GM18858 (cell line): ENCODE data around the gene LPAR6.
"Not testable (repeated sequence)": the region's sequence is repeated elsewhere in the genome, so short reads cannot be mapped to it uniquely, and the experiment has no call there.

ENCODE experiments used
- ATAC-seq: cut with Tn5 transposase; IDR thresholded peaks from one replicate; pipeline ENCODE4 v1.9.1; 2021; ENCODE audit not compliant: unreplicated experiment

The LPAR6 gene, protein sequence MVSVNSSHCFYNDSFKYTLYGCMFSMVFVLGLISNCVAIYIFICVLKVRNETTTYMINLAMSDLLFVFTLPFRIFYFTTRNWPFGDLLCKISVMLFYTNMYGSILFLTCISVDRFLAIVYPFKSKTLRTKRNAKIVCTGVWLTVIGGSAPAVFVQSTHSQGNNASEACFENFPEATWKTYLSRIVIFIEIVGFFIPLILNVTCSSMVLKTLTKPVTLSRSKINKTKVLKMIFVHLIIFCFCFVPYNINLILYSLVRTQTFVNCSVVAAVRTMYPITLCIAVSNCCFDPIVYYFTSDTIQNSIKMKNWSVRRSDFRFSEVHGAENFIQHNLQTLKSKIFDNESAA

DNA sequence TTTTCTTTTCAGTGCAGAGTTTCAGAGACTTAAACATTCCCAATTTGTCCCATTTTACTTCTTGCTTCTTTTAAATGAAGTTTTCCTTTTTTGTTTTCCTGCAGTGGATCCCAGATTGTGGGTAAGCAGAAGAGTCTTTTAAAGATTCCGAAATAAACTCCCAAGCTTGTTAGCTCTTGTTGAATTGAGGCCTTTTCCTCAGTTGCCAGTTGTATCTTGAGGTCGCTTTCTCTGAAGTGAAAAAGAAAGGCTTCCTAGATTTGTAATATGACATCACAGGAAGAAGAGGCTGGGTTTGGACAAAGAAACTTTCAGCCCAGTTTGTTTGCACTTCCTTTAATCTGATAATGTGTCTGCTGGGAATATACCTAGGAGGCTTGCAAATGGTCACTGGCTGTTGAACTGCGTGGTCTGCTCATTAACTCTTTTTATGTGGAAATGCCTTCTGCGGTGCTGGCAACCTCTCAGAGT, at the start of gene LPAR6:
Gene LPAR6, minus strand, starts transcription at position 233 of the 471 bp plus-strand sequence. CDS start 690 bp downstream, outside the sequence.
- no peak for ATAC-seq

DNA sequence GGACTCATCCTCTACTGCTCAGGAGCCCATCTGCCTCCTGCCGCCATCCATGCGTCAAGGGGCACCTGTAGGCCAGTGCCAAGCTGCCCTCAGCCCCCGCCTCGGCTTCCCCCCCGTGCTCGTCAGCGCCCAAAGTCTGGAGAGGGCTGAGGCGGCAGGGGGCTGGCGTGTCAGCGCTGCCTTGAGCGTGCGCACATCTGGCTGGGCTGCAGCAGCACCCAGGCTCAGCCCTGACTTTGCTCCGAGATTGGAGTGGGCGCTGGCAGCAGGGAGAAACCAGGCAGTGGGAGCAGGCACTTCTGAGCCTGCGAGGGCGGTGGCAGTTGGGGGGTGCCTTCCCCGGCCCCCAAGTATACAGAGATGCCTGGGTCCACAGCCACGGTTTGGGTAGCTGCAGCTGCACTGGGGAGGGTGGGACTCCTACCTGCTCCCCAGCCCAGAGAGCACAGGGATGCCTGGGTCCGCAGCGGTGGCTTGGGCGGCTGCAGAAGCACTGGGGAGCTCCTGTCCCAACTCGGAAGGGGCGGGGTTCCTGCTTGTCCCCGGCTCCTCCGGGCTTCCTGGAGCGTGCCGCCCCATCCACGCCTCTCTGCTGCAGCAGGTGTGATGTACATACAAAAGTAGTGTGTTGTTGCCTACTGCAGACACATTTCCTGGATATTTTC, 44.8 kb upstream of the LPAR6 start:
- no peak for ATAC-seq

DNA sequence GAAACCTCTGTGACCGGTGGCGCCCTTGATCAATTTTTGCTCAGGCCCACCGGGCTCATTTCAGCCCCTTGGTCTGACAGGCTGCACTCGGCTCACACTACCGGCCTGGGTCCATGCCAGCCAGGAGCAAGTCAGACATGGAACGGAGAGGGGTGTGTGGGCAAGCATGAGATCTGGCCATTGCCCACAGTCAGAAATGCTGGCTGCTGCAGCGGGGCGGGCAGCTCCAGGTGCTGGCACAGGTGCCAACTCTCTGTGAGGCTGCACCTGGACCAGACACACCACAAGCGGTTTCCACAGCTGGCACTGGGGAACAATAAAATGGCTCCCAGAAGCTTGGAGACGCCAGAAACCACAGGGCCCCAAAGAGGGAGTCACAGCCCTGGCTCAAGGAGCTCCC, 43.6 kb upstream of the LPAR6 start:
- ATAC-seq, result no peak

DNA sequence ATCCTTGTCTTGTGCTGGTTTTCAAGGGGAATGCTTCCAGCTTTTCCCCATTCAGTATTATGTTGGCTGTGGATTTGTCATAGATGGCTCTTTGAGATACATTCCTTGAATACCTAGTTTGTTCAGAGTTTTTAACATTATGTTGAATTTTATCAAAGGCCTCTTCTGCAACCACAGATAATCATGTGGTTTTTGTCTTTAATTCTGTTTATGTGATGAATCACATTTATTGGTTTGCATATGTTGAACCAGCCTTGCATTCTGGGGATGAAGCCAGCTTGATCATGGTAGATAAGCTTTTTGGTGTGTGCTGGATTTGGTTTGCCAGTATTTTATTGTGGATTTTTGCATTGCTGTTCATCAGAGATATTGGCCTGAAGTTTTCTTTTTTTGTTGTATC, 38.3 kb upstream of the LPAR6 start:
- ATAC-seq, result not testable (repeated sequence)

DNA sequence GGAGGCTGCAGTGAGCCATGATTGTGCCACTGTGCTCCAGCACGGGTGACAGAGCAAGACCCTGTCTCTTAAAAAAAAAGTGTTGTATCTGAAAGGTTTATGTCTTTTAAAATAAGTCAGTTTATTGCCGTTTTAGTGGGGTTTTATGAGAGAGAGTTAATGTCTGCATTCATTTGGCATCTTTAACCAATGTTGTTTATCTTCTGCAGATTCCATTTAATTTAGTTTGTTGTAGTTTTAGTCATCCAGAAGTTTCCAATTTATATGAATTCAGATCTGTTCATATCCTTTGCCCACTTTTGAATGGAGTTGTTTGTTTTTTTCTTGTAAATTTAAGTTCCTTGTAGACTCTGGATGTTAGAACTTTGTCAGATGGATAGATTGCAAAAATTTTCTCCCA, 36.7 kb upstream of the LPAR6 start:
- ATAC-seq, result no peak

DNA sequence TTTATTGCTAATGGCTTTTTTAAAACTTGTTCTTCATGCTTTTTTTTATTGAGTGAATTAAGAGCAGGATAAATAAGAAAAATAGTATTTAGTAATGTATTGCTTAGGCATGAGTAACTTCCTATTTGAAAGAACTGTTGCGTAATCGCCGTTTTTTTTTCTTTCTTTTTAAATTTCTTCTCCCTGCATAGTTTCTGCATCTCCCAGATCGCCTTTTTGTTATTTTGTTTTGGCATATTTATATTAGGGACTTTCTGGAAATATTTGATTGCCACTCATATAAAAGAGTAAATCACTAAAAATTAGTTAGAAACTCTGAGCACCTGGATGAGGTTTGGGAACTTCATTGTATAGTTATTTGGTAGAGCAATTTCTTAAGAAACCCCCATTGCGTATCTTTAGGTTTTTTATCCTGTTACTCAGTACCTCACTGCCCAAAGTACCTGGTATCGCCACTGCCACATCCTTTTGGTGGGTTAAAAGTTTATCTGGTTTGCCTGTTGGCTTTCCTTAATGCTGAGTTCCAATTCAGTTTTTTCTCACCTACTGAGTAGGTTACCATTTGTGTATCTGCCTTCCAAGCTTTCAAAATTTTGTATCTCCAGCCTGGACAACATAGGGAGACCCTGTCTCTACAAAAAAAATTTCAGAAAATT, 36.2 kb upstream of the LPAR6 start:
- ATAC-seq, result no peak

DNA sequence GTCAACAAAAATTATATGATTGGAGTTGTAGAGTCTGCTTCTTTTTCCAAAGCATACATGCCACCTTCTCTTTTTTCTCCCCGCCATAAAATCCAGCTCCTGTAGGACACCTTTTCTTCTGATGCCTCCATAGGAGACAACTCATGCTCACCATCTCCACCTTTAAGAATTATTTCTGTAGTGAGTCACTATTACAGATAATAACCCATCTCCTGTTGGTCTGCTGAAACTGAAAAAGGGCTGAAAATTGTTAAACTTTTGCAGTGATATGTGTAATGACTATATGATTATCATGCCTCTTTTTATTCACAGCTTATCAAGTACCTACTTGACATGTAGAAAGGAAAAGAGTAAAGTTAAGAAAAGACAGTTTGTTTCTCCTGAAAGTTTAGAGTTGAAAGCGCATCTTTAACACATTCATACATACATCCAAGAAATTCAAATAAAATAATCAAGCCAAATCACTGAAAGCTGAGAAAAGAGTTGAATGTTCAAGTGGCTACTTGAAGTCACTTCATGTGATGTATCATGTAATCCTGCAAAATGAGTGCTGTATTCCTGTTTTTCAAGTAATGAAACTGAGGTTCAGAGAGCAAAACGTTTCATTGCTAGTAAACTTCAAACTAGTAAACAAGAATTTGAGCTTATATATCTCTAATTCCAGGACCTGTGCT, 35.5 kb upstream of the LPAR6 start:
- ATAC-seq, result no peak

DNA sequence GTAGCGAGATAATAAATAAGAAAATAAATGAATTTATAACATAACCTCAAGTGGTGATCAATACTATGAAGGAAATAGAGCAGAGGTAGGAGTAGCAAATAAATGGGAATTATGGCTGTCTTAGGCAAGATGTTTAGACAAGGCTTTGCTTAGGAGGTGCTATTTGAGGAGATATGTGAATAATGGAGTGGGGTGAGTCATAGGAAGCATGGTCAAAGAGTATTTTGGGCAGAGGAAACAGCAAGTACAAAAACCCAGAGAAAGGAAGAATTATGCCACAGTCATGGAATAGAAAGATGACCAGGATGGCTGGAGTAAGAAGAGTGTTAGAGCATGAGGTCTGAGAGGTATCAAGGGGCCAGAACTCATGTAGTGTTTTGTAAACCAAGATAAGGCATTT, 33.6 kb upstream of the LPAR6 start:
- no peak for ATAC-seq

DNA sequence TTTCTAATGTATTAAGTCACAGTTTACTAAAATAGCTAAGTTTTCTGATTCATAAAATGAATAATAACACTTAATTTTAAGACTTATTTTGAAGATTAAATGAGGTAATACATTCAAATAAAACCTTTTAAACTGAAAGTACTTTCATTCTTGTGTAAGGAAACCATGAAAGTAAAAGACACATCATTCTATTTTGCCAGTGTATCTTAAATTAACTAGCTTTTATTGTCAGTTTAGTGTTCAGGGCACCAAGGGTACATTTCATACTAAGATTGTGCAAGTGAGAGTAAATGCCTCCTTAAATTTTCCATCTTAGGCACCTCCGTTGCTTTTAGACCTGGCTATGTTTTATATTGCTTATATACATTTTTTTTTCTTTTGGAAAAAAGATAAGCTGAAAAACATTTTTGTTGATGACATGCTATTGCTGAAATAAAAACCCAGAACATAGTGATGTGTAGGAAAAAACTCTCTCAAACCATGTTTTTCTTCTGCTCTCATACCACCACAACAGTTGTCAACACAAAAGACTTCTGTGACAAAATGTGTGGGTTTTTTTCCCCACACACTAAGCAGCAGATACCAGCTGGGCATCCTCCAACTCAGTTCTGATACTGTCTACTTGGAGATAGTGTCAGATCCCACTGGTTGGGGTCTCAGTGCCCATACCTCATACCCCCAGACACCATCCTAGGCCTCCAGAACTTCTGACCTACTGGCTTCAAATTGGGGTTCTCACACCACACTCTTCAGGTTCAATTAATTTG, 30.7 kb upstream of the LPAR6 start:
- ATAC-seq, result no peak

DNA sequence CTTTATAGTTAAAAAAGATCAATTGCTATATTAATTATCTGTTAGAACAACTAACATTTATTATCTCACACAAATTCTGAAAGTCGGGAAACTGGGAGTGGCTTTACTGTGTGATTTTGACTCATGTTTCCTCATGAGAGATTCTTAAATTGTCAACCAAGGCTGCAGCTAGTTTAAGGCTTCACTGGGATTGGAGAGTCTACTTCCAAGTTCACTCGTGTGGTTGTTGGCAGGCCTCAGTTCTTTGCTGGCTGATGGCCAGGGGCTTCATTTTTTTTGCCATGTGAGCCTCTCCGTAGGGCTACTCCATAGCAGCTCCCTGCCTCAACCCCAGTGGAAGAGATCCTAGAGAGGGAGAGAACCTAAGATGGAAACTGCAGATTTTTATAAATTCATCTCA, 24.5 kb upstream of the LPAR6 start:
- ATAC-seq, result no peak

DNA sequence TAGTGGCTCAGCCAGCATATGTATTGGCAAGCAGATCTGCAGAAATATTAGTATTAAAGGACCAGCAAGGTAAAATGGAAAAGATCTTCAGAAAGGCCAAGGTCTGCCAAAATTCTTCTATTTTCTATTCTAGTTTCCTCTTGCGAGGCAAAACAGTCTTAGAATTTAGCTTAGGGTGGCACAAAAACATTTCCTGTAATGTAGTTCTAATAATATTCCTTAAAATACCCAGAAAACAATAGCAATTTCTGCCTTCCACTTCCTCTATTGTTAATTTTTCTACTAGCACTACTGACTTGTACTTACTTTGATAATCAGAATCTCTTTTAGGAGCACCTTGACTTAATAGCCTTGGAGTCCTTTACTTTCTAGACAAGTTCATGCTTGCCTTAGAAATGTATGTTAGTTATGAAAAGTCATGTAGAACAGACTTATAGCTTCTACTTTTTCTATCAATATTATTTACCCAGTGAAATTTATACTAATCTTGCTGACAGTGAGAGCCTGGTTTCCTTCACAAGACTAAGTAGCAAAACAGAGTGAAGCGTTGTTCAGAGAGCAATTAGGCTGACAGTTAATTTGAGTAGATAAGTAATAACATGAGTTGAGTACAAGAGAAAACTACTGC, 23.9 kb upstream of the LPAR6 start:
- ATAC-seq, result no peak

DNA sequence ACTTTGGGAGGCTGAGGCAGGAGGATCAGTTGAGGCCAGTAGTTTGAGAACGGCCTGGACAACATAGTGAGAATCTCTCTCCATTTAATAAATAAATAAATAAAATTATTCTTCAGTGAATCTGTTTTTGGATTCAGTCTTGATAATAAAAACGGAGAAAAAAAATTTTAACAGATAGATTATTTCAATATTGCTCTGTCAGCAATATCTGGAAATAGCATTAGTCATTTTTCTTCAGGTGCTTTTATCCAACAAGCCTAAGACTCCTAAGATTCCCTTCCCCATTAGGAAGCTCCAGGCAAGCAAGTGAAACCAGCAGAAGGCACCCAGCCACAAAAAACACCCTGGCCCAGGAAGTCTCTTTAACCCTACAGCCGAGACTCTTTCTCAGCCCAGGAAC, 21.3 kb upstream of the LPAR6 start:
- ATAC-seq, result no peak

DNA sequence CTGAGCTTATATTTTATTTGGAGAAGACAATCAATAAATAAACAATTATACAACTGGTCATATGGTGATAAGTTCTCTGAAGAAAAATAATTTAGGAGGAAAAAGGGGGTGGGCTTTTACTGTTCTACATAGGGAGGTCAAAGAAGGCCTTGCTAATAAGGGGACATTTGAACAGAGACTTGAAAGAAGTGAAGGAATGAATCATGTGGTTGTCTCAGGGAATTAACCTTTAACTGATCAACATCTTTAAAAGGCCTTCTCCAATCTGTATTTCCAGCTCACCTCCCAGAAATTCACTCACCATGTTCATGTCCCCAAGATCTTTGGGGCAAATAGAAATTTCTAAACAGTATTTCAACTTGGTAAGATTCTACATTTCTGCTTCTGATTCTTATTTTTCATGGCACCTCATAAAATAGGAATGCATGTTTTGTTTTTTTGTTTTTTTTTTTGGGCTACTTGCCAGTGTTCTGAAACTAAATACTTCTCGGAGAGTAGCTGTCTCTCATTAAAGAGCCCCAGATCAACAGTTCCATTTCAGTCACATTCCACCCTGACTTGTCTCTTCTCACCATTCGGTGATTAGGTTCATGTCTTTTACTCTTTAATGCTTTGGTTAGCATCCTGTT, 19.2 kb upstream of the LPAR6 start:
- no peak for ATAC-seq

DNA sequence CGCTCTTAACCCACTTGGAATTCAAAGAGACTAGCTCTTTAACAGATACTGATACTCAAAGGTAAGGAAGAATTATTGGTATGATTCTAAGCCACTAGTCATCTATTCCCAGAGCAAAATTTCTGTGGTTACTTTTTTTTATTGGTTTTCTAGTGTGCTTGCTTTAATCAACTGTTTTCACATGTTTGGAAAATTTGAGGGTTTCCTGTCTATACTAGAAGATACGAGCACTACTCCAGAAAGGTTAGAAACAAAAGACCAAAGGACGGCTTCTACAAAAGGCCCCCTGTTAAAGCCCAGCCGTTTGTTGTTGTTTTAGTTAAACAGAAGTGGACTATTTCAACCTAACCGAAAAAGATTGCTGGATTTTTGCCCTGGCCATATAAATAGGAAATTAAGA, 18.5 kb upstream of the LPAR6 start:
- no peak for ATAC-seq

DNA sequence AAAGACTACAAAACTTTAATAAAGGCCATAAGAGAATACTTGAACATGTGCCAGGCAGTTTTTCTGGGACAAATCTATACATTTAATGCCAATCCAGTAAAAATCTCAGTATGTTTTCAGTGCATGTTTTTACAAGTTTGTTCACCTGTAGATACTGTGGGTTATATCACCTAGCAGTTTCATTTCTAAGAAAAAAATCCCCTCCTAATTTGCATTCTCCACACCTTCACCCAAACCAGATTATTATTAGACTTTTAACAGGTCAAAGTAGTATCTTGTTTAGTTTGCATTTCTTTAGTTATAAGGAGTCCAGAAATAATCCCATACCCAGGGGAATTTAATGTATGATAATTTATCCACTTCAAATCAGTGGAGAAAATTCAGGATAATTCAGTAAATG, 17.0 kb upstream of the LPAR6 start:
- peak; percentile 68 for ATAC-seq

DNA sequence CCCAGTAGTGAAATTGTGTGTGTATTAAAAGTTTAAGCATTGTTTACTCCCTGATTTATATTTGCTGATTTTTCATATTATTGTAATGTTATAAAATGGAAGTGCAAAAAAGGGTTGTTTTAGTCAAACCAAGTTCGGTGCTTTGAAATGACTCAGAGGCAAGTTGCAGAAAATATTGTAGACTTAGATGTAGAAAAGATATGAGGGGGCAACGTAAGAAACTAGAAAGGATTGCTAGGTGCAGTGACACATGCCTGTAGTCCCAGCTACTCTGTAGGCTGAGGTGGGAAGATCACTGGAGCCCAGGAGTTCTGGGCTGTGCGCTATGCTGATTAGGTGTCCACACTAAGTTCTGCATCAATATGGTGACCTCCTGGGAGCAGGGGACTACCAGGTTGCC, 16.1 kb upstream of the LPAR6 start:
- no peak for ATAC-seq

DNA sequence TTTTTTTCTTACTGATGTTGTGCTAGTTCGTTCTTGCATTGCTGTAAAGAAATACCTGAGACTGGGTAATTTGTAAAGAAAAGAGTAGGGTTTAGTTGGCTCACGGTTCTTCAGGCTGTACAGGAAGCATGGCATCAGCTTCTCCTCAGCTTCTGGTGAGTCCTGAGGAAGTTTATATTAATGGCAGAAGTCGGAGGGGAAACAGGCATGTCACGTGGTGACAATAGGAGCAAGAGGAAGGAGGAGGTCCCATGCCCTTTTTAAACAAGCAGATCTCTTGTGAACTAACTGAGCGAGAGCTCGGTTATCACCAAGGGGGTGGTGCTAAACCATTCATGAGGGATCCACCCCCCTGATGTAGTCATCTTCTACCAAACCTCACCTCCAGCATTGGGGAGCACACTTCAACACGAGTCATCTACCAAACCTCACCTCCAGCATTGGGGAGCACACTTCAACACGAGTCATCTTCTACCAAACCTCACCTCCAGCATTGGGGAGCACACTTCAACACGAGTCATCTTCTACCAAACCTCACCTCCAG, 13.9 kb upstream of the LPAR6 start:
- ATAC-seq, result not testable (repeated sequence)

DNA sequence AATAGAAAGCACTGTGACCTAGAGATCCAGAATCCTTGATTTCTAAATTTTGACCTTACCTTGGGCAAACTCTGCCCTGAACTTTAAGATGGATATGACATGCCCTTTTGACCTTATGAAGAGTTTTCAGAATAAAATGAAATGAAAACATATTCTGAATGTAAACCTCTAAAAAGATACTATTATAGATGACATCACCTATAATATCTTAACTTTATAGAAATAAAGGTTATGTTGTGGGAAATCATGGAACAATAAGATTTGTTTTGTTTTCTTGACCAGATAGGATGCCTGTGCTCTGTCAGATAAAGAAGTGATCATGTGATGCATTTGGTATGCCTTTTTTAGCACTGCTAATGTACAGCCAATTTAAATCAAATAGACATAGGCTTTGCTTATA, 13.1 kb upstream of the LPAR6 start:
- ATAC-seq, result no peak

DNA sequence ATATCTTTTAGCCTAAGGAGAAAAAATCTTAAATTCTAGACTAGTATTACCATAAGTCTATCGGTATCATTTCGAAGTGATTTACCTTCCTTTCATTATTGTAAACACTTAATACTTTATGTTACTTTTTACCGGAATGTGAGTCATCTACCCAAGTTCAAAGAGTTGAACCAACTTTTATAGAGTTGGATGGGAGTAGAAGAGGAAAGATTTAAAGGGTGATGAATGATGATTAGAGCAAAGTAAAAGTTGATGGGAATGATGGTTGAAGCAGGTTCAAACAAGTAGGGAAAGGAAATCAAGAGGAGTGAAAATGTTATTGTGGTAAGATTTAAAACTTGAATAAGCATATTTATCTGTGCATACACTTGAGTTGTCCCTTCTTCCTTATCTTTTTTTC, 11.3 kb upstream of the LPAR6 start:
- no peak for ATAC-seq

DNA sequence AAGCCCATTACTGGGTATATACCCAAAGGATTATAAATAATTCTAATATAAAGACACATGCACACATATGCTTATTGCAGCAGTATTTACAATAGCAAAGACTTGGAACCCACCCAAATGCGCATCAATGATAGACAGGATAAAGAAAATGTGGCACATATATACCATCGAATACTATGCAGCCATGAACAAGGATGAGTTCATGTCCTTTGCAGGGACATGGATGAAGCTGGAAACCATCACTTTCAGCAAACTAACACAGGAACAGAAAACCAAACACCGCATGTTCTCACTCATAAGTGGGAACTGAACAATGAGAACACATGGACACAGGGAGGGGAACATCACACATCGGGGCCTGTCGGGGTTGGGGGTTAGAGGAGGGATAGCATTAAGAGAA, 9.1 kb upstream of the LPAR6 start:
- ATAC-seq, result not testable (repeated sequence)
